SU-DHL-6 (cell line): ENCODE data around the gene SVOPL.

Source experiments
- H2AFZ ChIP-seq: fragments of 200-600 bp; sonication (generic); 2 replicates; pipeline ENCODE4 v1.6.1; 2014; ENCODE audit warnings: low read depth, mild to moderate bottlenecking, moderate library complexity, mixed read lengths, antibody characterized with exemption, low read length; ENCODE audit not compliant: severe bottlenecking
- H3F3A ChIP-seq: fragments of 200-600 bp; shearing (Covaris generic); 2 replicates; pipeline ENCODE4 v1.6.0; 2016; ENCODE audit warnings: antibody characterized with exemption, mild to moderate bottlenecking; ENCODE audit not compliant: insufficient read depth
- H3K27ac ChIP-seq: fragments of 200-600 bp; sonication (generic); 2 replicates; pipeline ENCODE4 v1.5.1; 2016; ENCODE audit warnings: low read depth, mild to moderate bottlenecking, low read length, moderate library complexity, mixed read lengths
- H3K27me3 ChIP-seq: fragments of 200-600 bp; sonication (generic), shearing (Covaris generic); 2 replicates; pipeline ENCODE4 v1.6.0; 2014; ENCODE audit warnings: mild to moderate bottlenecking, low read length
- H3K36me3 ChIP-seq: fragments of 200-600 bp; sonication (generic); 2 replicates; pipeline ENCODE4 v1.6.1; 2014; ENCODE audit warnings: mild to moderate bottlenecking, low read length, mixed read lengths
- H3K4me2 ChIP-seq: fragments of 300-600, 200-600 bp; shearing (Covaris generic), sonication (generic); 2 replicates; pipeline ENCODE4 v1.6.0; 2014; ENCODE audit warnings: low read length, low read depth, mild to moderate bottlenecking; ENCODE audit not compliant: poor library complexity, severe bottlenecking
- H3K4me3 ChIP-seq: fragments of 200-600 bp; sonication (generic); 2 replicates; pipeline ENCODE4 v1.5.1; 2014; ENCODE audit warnings: antibody characterized with exemption, low read length, mild to moderate bottlenecking, mixed read lengths; ENCODE audit not compliant: insufficient read depth, poor library complexity, severe bottlenecking
- H3K79me2 ChIP-seq: fragments of 200-600 bp; sonication (generic); 2 replicates; pipeline ENCODE4 v1.6.1; 2014; ENCODE audit warnings: mild to moderate bottlenecking, low read length, moderate library complexity; ENCODE audit not compliant: insufficient read depth
- H3K9ac ChIP-seq: fragments of 200-600 bp; sonication (generic); 2 replicates; pipeline ENCODE4 v1.7.0; 2014; ENCODE audit warnings: mild to moderate bottlenecking, low read length
- H3K9me2 ChIP-seq: fragments of 200-600 bp; sonication (generic); replicated peaks from 2 replicates; pipeline ENCODE4 v1.6.1; 2014; ENCODE audit warnings: low read length; ENCODE audit not compliant: insufficient read depth
- H3K9me3 ChIP-seq: fragments of 200-600 bp; sonication (generic); 2 replicates; pipeline ENCODE4 v1.6.1; 2014; ENCODE audit warnings: low read length, mixed read lengths; ENCODE audit not compliant: insufficient read depth
- H4K20me1 ChIP-seq: fragments of 200-600 bp; sonication (generic); 2 replicates; pipeline ENCODE4 v1.6.1; 2014; ENCODE audit warnings: low read depth, mild to moderate bottlenecking, antibody characterized with exemption, low read length, moderate library complexity, mixed read lengths
- CTCF ChIP-seq: fragments of 200-600 bp; sonication (generic); IDR thresholded peaks from one replicate; pipeline ENCODE4 v1.5.1; 2017; ENCODE audit warnings: antibody characterized with exemption, mild to moderate bottlenecking, low read length, moderate library complexity; ENCODE audit not compliant: insufficient read depth, poor library complexity, severe bottlenecking
- EZH2phosphoT487 ChIP-seq: fragments of 200-600 bp; sonication (generic), shearing (Covaris generic); conservative IDR thresholded peaks from 2 replicates; pipeline ENCODE4 v1.6.1; 2018; ENCODE audit warnings: mild to moderate bottlenecking, antibody characterized with exemption, low read length, moderate library complexity, mixed read lengths

SVOPL gene

GRCh38 chr7:138726288-138726687, 25.1 kb upstream of the SVOPL start:
- H3K9me3 ChIP-seq = no peaks in the 10 kb centered on the region
- no peaks in the 10 kb centered on the region for H3K27me3 ChIP-seq
- H2AFZ ChIP-seq = no peak overlapping the region
- H3K9ac ChIP-seq = no peak overlapping the region
- H3K9me2 ChIP-seq = no peaks in the 10 kb centered on the region
- no peak overlapping the region for H3K27ac ChIP-seq
- no peaks in the 10 kb centered on the region for H3F3A ChIP-seq
- H3K4me3 ChIP-seq = no peak overlapping the region
- H4K20me1 ChIP-seq = no peaks in the 10 kb centered on the region
- no peaks in the 10 kb centered on the region for H3K79me2 ChIP-seq
- no peaks in the 10 kb centered on the region for H3K36me3 ChIP-seq
- no peak overlapping the region for H3K4me2 ChIP-seq
- no peak for TF ChIP-seq EZH2phosphoT487
- TF ChIP-seq CTCF = no peak

- no peaks in the 10 kb centered on the region for H3K36me3 ChIP-seq
- H3K27me3 ChIP-seq = no peaks in the 10 kb centered on the region
- no peak overlapping the region for H3K4me2 ChIP-seq
- H4K20me1 ChIP-seq = no peaks in the 10 kb centered on the region
- H3K4me3 ChIP-seq = no peak overlapping the region
- H2AFZ ChIP-seq = no peak overlapping the region
- H3K27ac ChIP-seq = no peak overlapping the region
- H3K79me2 ChIP-seq = no peaks in the 10 kb centered on the region
- no peak for TF ChIP-seq CTCF
- TF ChIP-seq EZH2phosphoT487 = no peak
- no peaks in the 10 kb centered on the region for H3K9me3 ChIP-seq
- no peak overlapping the region for H3K9ac ChIP-seq
- H3F3A ChIP-seq = no peaks in the 10 kb centered on the region
- H3K9me2 ChIP-seq = no peaks in the 10 kb centered on the region
Observed at GRCh38 chr7:138720286-138720685, 19.1 kb upstream of the SVOPL start.

GRCh38 chr7:138716889-138717288, 15.7 kb upstream of the SVOPL start:
- H3K4me3 ChIP-seq = no peak overlapping the region
- H3K9me3 ChIP-seq = no peaks in the 10 kb centered on the region
- TF ChIP-seq CTCF (no peak), EZH2phosphoT487 (no peak)
- no peak overlapping the region for H2AFZ ChIP-seq
- no peak overlapping the region for H3K27ac ChIP-seq
- no peaks in the 10 kb centered on the region for H3K9me2 ChIP-seq
- no peaks in the 10 kb centered on the region for H3K79me2 ChIP-seq
- no peaks in the 10 kb centered on the region for H3K27me3 ChIP-seq
- no peak overlapping the region for H3K4me2 ChIP-seq
- no peaks in the 10 kb centered on the region for H4K20me1 ChIP-seq
- H3K36me3 ChIP-seq = no peaks in the 10 kb centered on the region
- no peak overlapping the region for H3K9ac ChIP-seq
- no peaks in the 10 kb centered on the region for H3F3A ChIP-seq

GRCh38 chr7:138713191-138713590, 12.0 kb upstream of the SVOPL start:
- Histone ChIP-seq H3K4me2 (no peak overlapping the region), H3K79me2 (no peaks in the 10 kb centered on the region), H3K27me3 (no peaks in the 10 kb centered on the region), H3K9me2 (no peaks in the 10 kb centered on the region), H2AFZ (no peak overlapping the region), H3K9ac (no peak overlapping the region), H3K9me3 (no peaks in the 10 kb centered on the region), H3K4me3 (no peak overlapping the region), H3K36me3 (no peaks in the 10 kb centered on the region), H3K27ac (no peak overlapping the region), H4K20me1 (no peaks in the 10 kb centered on the region), H3F3A (no peaks in the 10 kb centered on the region)
- no peak for TF ChIP-seq EZH2phosphoT487
- TF ChIP-seq CTCF = no peak
